NCI-H2196 treated with DMSO at 0.1 percent for 48 hours (cell line): ENCODE data around the gene NOPCHAP1.
A peak's percentile ranks its signal among the peaks of the same experiment; 100 is the strongest.
"Not testable (repeated sequence)": the region's sequence is repeated elsewhere in the genome, so short reads cannot be mapped to it uniquely, and the experiment has no call there.

Experiments used
- DNase-seq: peaks from one replicate; lab custom pipeline; 2025; ENCODE audit not compliant: unreplicated experiment; lab: John Stamatoyannopoulos, UW

NOPCHAP1 gene, protein sequence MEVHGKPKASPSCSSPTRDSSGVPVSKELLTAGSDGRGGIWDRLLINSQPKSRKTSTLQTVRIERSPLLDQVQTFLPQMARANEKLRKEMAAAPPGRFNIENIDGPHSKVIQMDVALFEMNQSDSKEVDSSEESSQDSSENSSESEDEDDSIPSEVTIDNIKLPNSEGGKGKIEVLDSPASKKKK

DNA sequence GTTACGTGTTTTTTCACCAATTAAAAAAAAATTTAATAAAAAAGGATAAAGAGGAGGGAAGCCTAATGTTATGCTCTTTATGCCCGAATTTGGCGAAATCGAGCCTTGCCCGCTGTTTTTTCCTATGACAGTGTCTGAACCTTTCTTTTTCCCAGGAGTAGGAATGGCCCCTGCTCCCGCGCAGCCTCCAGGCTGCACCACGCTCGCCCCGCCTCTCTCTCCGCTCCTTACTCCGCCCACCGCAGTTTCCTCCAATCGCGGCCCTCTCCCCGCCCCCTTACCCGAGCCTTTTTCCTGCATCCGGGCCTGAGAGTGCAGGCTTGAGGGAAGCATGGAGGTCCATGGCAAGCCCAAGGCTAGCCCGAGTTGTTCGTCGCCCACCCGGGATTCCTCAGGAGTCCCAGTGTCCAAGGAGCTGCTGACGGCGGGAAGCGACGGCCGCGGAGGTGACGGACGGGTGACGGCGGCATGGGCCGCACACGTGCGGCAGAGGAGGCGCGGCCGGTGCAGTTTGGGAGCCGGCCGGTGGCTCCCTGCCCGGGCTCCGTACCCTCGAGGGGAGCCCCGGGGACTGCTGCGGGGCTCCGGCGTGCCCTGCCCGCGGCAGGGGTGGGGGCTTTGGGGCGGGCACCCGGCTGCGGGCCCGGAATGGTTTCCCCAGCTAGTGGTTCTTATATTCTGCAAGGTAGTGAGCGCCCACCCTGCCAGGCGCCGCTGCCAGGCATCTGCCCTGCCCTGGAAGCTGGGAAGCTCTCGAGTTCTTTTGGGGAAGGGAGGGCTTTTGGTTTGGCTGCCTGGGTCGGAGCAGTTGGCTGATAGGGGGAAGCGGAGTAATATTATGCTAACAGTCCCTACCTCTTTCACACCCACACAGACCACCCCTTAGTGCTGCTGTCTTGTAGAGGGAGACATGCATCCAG is at the start of gene NOPCHAP1:
NOPCHAP1 (plus strand) TSS at position 295 of the 920 bp plus-strand sequence; CDS start at position 332, 37 bp downstream.
- DNase-seq, result peak; percentile 92

DNA sequence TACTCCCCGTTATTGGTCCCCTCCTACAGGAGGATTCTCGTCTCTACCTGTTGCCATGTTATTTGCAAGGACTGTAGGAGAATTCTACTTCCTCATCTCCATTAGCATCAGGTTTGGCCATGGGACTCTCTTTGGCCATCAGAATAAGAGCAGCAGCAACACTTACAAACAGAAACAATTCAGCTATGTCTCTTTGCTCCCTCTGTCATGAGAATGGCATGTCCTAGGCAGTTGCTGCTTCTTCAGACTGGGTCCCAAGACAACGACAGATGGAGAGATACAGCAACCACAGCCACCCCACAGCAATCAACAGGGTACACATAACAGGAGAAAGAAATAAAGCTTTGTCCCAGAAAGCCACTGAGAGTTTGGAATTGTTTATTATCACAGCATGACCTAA is 47.7 kb upstream of the NOPCHAP1 start:
- no peak for DNase-seq

DNA sequence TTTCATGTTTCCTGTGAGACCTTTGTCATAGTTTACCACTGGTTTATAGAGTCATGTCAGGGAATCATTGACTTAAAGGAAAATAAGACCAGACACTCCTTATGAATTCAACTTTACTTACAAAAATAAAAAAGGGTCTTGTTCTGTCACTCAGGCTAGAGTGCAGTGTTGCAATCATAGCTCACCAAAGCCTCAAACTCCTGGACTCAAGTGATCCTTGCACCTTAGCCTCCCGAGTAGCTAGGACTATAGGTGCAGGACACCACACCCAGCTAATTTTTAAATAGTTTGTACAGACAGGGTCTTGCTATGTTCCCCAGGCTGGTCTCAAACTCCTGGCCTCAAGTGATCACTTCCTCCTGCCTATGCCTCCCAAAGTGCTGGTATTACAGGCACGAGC is 47.0 kb upstream of the NOPCHAP1 start:
- no peak for DNase-seq

DNA sequence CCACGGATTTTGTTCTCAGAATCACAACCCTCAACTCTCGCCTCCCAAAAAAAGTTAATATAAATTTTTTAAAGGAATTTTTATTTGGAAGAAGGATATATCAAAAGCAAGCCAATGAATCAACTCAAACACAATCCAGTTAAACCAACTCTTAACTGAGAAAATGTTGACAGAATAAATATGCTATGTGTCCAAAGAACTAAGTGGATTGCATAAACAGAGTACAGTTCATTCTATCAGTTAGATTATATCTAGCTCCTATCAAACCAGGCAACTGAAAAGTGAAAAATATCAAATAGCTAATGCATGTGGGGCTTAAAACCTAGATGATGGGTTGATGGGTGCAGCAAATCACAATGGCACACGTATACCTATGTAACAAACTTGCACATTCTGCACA is 44.7 kb upstream of the NOPCHAP1 start:
- DNase-seq, result no peak

DNA sequence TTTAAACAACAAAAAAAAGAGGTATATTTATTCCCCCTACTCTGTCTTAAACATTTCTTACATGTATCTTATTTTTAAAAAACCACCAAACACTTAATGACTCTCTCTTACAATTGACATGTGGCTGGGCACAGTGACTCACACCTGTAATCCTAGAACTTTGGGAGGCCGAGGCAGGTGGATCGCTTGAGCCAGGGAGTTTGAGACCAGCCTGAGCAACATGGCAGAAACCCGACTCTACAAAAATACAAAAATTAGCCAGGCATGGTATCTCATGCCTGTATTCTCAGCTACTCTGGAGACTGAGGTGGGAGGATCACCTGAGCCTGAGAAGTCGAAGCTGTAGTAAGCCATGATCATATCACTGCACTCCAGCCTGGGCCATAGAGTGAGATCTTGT is 44.0 kb upstream of the NOPCHAP1 start:
- DNase-seq, result no peak

DNA sequence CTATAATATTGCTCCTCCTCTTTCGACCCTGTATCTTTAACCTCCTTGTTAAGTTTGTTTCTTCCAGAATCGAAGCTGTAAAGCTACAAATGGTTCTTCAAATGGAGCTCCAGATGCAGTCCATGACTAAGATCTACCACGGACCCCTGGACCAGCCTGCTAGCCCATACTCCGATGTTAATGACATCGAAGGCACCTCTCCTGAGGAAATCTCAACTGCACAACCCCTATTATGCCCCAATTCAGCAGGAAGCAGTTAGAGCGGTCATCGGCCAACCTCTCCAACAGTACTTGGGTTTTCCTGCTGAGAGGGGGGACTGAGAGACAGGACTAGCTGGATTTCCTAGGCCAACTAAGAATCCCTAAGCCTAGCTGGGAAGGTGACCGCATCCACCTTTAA is 42.7 kb upstream of the NOPCHAP1 start:
- not testable (repeated sequence) for DNase-seq

DNA sequence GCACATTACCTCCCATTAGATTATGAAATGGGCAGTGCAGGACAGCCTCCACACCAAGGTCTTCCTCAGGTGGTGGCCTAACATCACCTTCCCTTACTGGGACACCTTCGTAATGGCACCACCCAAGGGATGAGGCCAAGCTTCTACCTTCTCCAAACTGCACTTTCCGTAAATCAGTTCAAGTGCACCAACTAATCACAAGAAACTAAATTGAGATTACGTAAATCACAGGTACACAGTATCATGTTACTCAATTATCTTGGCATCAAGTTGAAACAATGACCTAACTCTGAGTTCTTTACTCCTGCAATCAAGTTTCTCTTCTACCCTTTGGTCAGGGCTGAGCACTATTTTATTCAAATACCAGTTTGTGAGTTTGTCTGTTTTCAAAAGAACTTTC is 41.9 kb upstream of the NOPCHAP1 start:
- no peak for DNase-seq

DNA sequence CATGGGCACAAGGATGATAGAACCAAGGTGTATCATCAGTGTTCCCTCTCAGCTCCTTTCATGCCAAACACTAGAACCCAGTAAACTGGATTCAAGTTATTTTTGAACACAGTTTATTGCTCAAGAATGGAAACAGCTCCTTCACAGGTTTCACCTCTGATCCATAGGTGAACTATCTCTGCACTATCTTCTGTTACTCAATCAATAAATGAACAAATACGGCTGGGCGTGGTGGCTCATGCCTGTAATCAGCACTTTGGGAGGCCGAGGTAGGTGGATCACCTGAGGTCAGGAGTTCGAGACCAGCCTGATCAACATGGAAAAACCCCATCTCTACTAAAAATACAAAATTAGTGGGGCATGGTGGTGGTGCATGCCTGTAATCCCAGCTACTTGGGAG is 37.4 kb upstream of the NOPCHAP1 start:
- DNase-seq, result not testable (repeated sequence)

DNA sequence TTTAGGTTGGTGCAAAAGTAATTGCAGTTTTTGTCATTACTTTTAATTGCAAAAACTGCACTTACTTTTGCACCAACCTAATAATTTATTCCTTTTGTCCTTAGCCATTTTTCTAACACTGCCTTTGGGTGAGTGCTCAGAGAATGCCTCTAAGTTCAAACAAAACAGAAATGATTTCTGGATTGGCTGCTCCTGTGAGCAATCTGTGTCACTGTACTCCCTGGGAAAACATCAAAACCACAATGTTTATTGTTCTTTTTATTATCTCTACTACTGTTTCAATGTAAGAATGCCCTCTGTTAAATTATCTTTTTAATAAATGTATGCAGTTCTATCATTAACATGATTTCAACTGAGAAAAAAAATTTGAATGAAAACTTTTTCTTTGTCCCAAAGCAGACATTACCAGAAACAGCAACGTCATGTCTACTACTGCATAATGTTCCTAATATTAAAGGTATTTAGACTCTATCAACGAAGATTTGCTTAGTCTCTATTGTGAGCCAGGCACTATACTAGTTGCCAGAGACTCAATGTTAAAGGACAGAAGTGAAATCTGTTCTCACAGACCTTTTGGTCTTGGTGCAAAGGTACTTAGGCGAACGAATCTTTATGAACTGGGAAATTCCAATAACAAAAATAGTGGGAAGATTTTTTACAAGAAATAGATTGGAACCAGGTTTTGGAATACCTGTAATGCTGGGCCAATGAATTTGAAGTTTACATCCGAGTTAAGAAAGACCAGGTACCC is 34.2 kb upstream of the NOPCHAP1 start:
- DNase-seq, result no peak

DNA sequence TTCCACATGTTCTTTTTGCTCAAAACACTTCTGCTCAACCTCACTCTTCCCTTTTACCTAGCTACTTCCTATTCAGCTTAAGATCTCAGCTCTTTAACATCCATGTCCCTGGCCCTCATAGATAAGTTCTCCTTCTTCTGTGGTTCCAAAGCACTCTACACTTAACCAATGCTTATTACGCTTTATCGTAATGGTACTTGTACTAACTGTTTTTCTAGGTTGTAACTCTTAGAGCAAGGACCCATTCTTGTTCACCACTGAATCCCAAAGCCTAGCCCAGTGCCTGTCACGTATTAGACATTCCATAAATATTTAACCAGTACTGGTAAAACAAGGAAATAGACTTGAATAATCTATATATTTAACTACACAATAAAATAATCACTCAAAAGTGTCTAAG is 33.3 kb upstream of the NOPCHAP1 start:
- no peak for DNase-seq

DNA sequence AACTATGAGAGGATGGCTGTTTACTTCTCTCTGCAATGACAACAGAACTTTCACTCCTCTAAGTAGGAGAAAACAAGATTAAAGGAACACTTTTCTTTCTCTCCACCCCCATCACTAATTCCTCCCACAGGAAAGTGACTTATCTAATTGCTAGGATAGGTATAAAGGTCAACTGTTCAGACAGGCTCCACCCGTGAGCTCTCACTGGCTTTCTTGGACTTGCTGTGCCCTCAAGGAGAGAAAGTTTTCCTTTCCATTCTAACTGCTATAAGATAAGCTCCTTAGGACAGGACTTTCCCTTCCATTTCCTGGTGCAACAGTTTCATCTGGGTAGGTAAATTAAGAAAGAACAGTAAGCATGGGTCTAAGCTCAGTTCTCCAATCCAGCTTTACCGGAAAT is 32.8 kb upstream of the NOPCHAP1 start:
- no peak for DNase-seq

DNA sequence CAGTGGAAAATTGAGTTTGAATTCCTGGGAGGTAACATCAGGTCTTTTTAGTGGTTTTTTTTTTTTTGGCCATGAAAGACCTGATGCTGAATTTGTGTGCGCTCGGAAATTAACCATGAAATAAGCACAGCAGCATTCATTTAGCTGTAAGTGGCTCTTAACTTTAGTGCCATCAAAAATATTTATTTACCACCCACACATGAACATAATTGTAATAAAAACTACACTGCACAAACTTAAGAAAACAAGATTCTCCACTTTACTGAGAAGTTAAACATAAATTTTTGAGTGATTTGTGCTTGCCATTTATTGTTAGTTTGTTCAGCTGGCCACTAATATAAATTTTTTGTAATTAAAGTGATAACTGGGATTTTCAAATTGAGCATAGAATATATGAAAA is 30.4 kb upstream of the NOPCHAP1 start:
- no peak for DNase-seq

DNA sequence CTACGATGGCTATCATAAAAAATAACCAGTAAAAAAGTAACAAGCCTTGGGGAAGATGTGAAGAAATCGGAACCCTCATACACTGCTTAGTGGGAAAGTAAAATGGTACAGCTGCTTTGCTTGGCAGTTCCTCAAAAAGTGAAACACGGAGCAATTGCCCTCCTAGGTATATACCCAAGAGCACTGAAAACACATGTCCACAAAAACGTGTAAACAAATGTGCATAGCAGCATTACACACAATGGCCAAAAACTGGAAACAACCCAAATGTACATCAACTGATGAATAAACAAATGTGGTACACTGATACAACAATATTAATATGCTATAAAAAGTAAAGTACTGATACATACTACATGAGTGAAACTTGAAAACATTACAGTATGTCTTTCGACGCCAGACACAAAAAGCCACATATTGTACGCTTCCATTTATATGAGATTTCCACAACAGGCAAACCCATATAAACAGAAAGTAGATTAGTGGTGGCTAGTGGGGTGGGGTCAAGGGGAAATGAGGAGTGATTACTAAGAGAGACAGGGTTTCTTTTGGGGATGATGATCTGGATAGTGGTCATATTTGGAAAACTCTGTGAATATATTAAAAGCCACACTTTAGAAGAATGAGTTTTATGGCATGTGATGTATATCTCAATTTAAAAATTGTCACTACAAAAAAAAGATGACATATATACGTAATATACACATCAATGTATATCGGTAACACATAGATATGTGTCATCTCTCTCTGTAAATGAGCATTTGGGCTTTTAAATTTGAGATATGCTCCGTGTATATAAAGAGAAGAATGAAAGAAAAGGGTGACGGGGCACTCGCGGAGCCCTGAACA is 29.0 kb upstream of the NOPCHAP1 start:
- DNase-seq, result no peak

DNA sequence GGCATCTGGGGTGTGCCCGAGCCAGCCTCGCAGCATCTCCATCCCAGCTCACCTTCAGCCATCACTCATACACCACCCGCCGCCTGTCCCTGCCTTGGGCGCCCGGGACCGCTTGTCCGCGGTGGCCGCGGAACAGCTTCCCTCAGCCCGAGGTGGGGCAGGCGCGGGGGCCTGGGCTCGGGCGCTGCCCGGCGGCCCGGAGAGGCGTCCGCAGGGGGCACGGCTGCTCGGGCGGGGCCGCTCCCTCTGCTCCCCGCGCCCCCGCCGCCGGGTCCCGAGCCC is 28.5 kb upstream of the NOPCHAP1 start:
- no peak for DNase-seq

DNA sequence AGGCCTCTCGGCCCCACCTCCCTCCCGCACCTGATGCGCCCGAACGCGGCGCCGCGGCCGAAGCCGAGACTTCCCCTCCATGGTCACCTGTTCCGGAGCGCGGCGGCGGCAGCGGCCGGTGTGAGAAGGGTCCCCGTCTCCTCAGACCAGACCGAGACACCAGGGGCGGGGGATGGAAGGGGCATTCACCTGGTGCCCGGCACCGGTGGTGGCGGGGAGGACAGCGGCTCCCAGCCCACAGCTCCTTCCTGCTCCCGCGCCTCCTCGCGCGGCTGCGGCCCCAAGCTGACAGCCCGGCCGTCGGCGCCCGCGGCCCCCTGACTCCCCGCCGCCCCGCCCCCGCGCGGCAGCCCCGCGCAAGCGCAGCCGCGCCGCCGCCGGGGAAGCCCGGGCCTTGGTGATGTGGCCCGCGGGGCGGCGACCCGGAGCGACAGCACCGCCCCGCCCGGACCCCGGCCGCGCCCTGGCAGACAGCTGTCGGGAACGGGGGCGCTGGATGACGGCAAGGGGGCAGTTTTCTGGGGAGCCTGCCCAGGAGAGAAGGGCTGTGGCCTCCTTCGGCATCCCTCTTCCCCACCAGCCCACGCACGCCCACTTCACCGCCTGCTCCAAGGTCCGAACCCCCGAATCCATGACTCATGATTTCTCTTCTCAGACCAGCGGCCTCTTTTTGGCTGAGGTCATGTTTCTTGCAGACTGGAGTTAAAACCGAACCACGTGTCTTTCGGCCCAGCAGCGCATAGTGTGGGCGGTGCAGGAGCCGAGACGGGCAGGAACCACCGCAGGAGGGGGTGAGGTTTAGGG is 27.9 kb upstream of the NOPCHAP1 start, which contains the start of gene SLC41A2:
SLC41A2 (minus strand) TSS at position 290 of the 804 bp plus-strand sequence. CDS start 29,763 bp downstream, outside the sequence.
- peak; percentile 89 for DNase-seq

DNA sequence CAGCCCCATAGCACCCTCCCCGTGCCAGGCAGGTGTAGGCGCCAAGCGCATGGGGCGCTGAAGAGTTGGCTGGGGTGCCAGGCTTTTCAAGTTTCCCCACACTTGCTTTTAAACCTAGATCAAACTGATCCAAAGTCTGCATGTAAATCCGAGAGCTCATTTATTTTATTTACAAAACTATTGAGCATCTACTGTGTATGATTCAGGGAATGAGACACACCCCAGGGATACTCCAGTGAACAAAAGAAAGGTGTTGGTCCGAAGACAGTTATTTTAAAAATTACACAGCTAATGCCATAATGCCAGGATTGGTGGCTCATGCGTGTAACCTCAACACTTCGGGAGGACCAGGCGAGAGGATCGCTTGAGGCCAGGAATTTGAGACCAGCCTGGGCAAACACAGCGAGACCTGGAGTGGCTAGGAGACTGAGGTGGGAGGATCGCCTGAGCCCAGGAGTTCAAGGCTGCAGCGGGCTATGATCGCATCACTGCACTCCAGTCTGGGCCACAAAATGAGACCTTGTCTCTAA is 27.2 kb upstream of the NOPCHAP1 start:
- DNase-seq, result no peak

DNA sequence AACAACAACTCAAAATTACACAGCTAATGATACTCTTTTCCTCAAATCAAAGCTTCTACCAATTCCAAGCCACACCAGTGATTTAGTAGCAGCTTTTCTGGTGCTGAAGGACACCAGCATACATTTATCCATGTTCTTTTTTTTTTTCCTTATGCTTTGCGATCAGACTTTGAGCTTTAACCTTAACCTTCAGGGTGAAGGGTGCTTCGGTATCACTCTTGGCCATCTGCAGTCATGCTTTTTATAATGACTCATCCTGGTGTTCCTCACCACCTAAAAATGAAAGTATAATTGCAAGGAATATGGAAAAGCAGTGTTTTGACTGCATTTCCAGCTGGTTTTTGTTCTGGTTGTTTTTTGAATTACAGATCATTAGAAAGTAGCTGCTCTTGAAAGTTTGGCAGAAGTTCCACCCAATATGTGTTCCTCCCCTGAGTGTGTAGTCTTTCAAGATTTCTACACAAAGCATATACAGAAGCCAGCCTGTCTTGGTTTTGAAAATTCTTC is 26.7 kb upstream of the NOPCHAP1 start:
- no peak for DNase-seq

DNA sequence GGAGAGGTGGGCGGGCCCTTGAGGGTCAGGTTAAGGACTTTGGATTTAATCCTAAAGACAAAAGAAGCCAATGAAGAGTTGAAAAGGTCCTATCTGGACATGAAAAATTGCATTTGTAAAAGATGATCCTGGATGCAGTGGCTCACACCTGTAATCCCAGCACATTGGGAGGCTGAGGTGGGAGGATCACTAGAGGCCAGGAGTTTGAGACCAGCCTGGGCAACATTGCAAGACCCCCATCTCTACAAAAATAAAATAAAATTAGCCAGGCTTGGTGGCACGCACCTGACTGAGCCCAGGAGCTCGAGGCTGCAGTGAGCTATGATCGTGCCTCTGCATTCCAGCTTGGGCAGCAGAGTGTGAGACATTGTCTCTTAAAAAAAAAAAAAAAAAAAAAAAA is 25.7 kb upstream of the NOPCHAP1 start:
- no peak for DNase-seq

DNA sequence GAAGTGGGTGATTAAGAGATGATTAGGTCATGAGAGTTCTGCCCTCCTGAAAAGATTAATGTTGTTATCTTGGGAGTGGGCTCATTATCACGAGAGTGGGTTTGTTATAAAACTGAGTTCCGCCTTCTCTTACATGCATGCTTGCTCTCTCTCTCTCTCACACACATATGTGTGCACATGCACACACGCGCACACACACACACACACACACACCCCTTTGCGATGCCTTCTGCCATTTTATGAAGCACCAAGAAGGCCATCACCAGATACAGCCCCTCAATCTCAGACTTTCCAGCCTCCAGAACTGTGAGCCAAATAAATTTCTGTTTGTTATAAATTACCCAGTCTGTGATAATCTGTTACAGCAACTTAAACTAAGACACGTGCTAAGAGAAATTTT is 22.4 kb upstream of the NOPCHAP1 start:
- DNase-seq, result no peak
